Nephron (organoid): ENCODE measurements around the gene CR2.

Source experiments
- H3K27ac Mint-ChIP-seq, 3 experiments: 2 replicates each; pipeline ENCODE4 v1.8.0; 2020; ENCODE audit warnings: mixed read lengths in 3 of 3, mild to moderate bottlenecking in 2 of 3, moderate library complexity in 1 of 3
- H3K27me3 Mint-ChIP-seq: 2 replicates; pipeline ENCODE4 v1.8.0; 2021; ENCODE audit warnings: low read depth, mild to moderate bottlenecking, moderate library complexity, mixed read lengths
- H3K36me3 Mint-ChIP-seq: 2 replicates; pipeline ENCODE4 v1.8.0; 2020; ENCODE audit warnings: low read depth, mixed read lengths
- H3K4me1 Mint-ChIP-seq: 2 replicates; pipeline ENCODE4 v1.8.0; 2020; ENCODE audit warnings: mixed read lengths
- H3K4me3 Mint-ChIP-seq, 3 experiments: 2 replicates each; pipeline ENCODE4 v1.8.0; 2020; ENCODE audit warnings: mild to moderate bottlenecking in 3 of 3, mixed read lengths in 3 of 3, moderate library complexity in 2 of 3
- H3K9me3 Mint-ChIP-seq: 2 replicates; pipeline ENCODE4 v1.8.0; 2020; ENCODE audit warnings: mixed read lengths
- TF ChIP-seq, protein P1 (sequence below), 3 experiments: fragments of 200-600 bp; sonication (generic); IDR thresholded peaks; one replicate each; pipeline ENCODE4 v1.5.0; 2021; ENCODE audit warnings: antibody characterized with exemption in 3 of 3; ENCODE audit not compliant: unreplicated experiment in 3 of 3

The CR2 gene

DNA sequence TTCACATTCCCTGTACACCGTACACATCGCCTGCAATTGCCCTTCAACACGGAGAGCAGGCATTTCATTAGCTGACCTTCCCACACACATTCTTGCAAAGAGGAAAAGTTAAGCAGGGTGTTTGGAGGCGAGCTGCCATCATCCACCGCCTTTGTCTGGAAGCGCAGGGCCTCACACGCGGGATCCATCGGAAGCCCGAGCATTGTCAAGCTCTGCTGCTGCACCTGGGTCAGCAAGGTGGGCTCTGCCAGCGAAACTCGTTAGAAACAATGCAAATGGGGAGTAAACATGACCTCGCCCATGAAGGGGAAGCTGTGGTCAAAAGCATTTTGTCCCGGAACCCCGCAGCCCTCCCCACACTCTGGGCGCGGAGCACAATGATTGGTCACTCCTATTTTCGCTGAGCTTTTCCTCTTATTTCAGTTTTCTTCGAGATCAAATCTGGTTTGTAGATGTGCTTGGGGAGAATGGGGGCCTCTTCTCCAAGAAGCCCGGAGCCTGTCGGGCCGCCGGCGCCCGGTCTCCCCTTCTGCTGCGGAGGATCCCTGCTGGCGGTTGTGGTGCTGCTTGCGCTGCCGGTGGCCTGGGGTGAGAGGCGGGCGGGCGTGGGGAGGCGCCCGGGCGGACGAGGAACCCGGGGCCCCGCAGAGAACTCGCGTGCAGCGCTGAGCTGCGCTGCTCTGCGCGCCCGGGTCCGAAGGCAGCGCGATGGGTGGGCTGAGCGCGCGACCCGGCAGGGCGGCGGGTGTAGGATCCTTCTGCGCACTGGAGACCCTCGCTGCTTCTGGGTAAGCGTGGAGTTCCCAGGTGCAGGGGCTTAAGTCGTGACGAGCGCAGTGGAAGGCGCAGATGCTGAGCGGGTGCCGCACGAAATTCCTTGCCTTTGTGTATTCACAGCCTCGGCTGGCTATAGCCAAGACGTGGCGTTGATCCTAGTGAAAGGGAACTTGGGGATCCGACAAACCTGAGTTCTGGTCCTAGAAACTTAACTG, 42.0 kb downstream of the CR2 start, which contains the start of gene CR1:
TSS of gene CR1 (plus strand) at position 357 of the 992 bp plus-strand sequence. CDS start at position 468, 111 bp downstream.
- TF ChIP-seq, protein P1, sequence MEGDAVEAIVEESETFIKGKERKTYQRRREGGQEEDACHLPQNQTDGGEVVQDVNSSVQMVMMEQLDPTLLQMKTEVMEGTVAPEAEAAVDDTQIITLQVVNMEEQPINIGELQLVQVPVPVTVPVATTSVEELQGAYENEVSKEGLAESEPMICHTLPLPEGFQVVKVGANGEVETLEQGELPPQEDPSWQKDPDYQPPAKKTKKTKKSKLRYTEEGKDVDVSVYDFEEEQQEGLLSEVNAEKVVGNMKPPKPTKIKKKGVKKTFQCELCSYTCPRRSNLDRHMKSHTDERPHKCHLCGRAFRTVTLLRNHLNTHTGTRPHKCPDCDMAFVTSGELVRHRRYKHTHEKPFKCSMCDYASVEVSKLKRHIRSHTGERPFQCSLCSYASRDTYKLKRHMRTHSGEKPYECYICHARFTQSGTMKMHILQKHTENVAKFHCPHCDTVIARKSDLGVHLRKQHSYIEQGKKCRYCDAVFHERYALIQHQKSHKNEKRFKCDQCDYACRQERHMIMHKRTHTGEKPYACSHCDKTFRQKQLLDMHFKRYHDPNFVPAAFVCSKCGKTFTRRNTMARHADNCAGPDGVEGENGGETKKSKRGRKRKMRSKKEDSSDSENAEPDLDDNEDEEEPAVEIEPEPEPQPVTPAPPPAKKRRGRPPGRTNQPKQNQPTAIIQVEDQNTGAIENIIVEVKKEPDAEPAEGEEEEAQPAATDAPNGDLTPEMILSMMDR (IDR thresholded peaks at IDR 0.05; ENCODE audit: unreplicated experiment in 3 of 3): no peak
- H3K27me3 Mint-ChIP-seq: peaks cover 56% of the 10 kb centered on the region
- H3K4me1 Mint-ChIP-seq: peaks cover 6% of the 10 kb centered on the region

DNA sequence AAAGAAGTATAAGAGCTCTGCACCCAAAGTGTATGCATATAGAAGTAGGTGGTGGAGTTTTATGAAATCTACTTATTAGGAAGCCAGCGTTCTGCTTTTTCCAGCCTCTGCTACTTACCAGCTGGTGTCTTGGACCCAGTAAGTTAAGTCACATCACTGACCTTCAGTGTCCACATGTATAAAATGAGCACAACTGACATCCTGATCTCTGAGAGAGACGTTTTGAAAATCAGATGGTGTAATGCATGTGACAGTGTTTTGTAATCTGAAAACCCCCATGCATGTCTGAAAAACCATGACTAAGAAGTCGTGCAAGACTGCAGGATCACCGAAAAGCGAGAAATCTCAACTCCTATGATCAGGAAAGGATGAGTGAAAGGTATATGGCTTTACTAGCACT, 43.8 kb downstream of the CR2 start:
- H3K27me3 Mint-ChIP-seq: peaks cover 74% of the 10 kb centered on the region
- no peaks in the 10 kb centered on the region for H3K36me3 Mint-ChIP-seq
- TF ChIP-seq, protein P1 (IDR thresholded peaks at IDR 0.05; ENCODE audit: unreplicated experiment in 3 of 3): no peak
- peaks cover 6% of the 10 kb centered on the region for H3K4me1 Mint-ChIP-seq
- H3K4me3 Mint-ChIP-seq: no peak overlapping the region
- no peak overlapping the region for H3K27ac Mint-ChIP-seq
- H3K9me3 Mint-ChIP-seq: no peaks in the 10 kb centered on the region

More for the DNA sequence above, 42.0 kb downstream of the CR2 start, which contains the start of gene CR1:
- Mint-ChIP-seq H3K9me3 (no peaks in the 10 kb centered on the region), H3K27ac (peak within 1 kb of the TSS in 1 of 3 experiments; percentile 0), H3K36me3 (no peaks in the 10 kb centered on the region), H3K4me3 (peak within 1 kb of the TSS; percentile 77 to 78 (median 78))

GRCh38 chr1:207499573-207499972, 45.4 kb downstream of the CR2 start:
- Mint-ChIP-seq H3K36me3 (no peaks in the 10 kb centered on the region), H3K4me1 (peaks cover 6% of the 10 kb centered on the region), H3K4me3 (no peak overlapping the region), H3K27me3 (peaks cover 86% of the 10 kb centered on the region), H3K9me3 (no peaks in the 10 kb centered on the region), H3K27ac (no peak overlapping the region)
- TF ChIP-seq, protein P1 (IDR thresholded peaks at IDR 0.05; ENCODE audit: unreplicated experiment in 3 of 3): peak; percentile 74 to 86 (median 78)

DNA sequence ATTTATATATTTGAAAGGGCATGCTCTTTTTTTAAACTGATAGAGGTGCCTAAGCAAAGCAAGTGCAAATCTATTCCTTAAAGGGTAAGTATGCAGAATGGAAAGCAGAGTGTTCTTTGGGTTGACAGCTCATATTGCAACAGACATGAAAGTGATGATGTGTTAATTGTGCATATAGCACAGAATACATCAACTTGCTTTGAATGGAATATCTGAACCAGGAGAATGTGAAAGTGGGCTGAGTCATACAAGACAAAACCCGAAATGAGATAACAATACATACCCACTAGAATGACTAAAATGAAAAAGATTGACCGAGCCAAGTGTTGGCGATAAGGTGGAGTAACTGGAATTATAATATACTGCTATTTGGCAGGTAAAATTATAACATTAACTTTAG, 46.2 kb downstream of the CR2 start:
- H3K4me3 Mint-ChIP-seq: no peak overlapping the region
- peaks cover 84% of the 10 kb centered on the region for H3K27me3 Mint-ChIP-seq
- no peaks in the 10 kb centered on the region for H3K36me3 Mint-ChIP-seq
- peaks cover 6% of the 10 kb centered on the region for H3K4me1 Mint-ChIP-seq
- H3K27ac Mint-ChIP-seq: no peak overlapping the region
- TF ChIP-seq, protein P1 (IDR thresholded peaks at IDR 0.05; ENCODE audit: unreplicated experiment in 3 of 3): no peak
- H3K9me3 Mint-ChIP-seq: no peaks in the 10 kb centered on the region

GRCh38 chr1:207501071-207501470, 46.9 kb downstream of the CR2 start:
- Mint-ChIP-seq H3K27ac (no peak overlapping the region), H3K27me3 (peaks cover 77% of the 10 kb centered on the region), H3K4me3 (no peak overlapping the region), H3K9me3 (no peaks in the 10 kb centered on the region), H3K36me3 (no peaks in the 10 kb centered on the region), H3K4me1 (no peaks in the 10 kb centered on the region)
- TF ChIP-seq, protein P1 (IDR thresholded peaks at IDR 0.05; ENCODE audit: unreplicated experiment in 3 of 3): no peak
